Keratinocyte (primary cell): Measurements from ENCODE around the gene LRRC38. TPM values are rescaled to one million over a fixed set of nuclear protein-coding genes. Genes with fewer than 3 reads are reported as not detected.

Experiments
- DNase-seq: peaks from one replicate; pipeline ENCODE4 v3.0.0-alpha.2; 2011; ENCODE audit warnings: low read depth, missing footprints, low spot score
- FAIRE-seq: peaks from 2 replicates; lab custom pipeline; 2011; peaks lifted over from hg19 to GRCh38; lab: Jason Lieb, UNC
- H2AFZ ChIP-seq: 2 replicates; pipeline ENCODE4 v1.6.0; 2012; ENCODE audit warnings: low read length, control low read depth, inconsistent platforms; ENCODE audit not compliant: control insufficient read depth
- H3K27ac ChIP-seq: 2 replicates; pipeline ENCODE4 v1.5.1; 2011; ENCODE audit warnings: low read length; ENCODE audit not compliant: control insufficient read depth, insufficient read depth
- H3K27me3 ChIP-seq: 3 replicates; pipeline ENCODE4 v1.6.0; 2011; ENCODE audit warnings: low read length; ENCODE audit not compliant: control insufficient read depth, insufficient read depth; ENCODE audit errors: extremely low read depth
- H3K36me3 ChIP-seq, 2 experiments: 2 replicates in 1 of 2; 3 replicates in 1 of 2; pipeline ENCODE4 v1.5.1; 2011; ENCODE audit warnings: low read length in 2 of 2, mild to moderate bottlenecking in 1 of 2; ENCODE audit not compliant: control insufficient read depth in 2 of 2, insufficient read depth in 2 of 2; ENCODE audit errors: extremely low read depth in 1 of 2
- H3K4me1 ChIP-seq: 3 replicates; pipeline ENCODE4 v1.5.1; 2011; ENCODE audit warnings: low read length; ENCODE audit not compliant: control insufficient read depth, insufficient read depth; ENCODE audit errors: extremely low read depth
- H3K4me2 ChIP-seq: 3 replicates; pipeline ENCODE4 v1.6.0; 2011; ENCODE audit warnings: low read depth, low read length; ENCODE audit not compliant: control insufficient read depth, insufficient read depth; ENCODE audit errors: extremely low read depth
- H3K4me3 ChIP-seq, 3 experiments: fragments of 200-600 bp in 1 of 3; sonication (generic) in 1 of 3; 2 replicates in 2 of 3; 3 replicates in 1 of 3; pipeline ENCODE4 v1.5.1; 2011 to 2016; ENCODE audit warnings: low read length in 3 of 3, mild to moderate bottlenecking in 3 of 3, control low read depth in 2 of 3, inconsistent platforms in 1 of 3, low read depth in 1 of 3, mixed read lengths in 1 of 3, mixed run types in 1 of 3, moderate library complexity in 1 of 3; ENCODE audit not compliant: control insufficient read depth in 2 of 3, insufficient read depth in 2 of 3; ENCODE audit errors: extremely low read depth in 1 of 3
- H3K79me2 ChIP-seq: 2 replicates; pipeline ENCODE4 v1.6.0; 2012; ENCODE audit warnings: low read length; ENCODE audit not compliant: control insufficient read depth, insufficient read depth
- H3K9ac ChIP-seq: 3 replicates; pipeline ENCODE4 v1.6.0; 2011; ENCODE audit warnings: low read length; ENCODE audit not compliant: control insufficient read depth, insufficient read depth; ENCODE audit errors: extremely low read depth
- H3K9me1 ChIP-seq: 3 replicates; pipeline ENCODE4 v1.6.0; 2011; ENCODE audit warnings: low read length; ENCODE audit not compliant: control insufficient read depth, insufficient read depth; ENCODE audit errors: extremely low read depth
- H3K9me3 ChIP-seq: 2 replicates; pipeline ENCODE4 v1.5.1; 2012; ENCODE audit warnings: low read depth, low read length; ENCODE audit not compliant: control insufficient read depth
- H4K20me1 ChIP-seq: 3 replicates; pipeline ENCODE4 v1.6.0; 2011; ENCODE audit warnings: low read length; ENCODE audit not compliant: control insufficient read depth, insufficient read depth; ENCODE audit errors: extremely low read depth
- EZH2 ChIP-seq: IDR thresholded peaks from one replicate; pipeline ENCODE4 v1.6.1; 2012; ENCODE audit warnings: inconsistent platforms, mild to moderate bottlenecking, low read length, moderate library complexity
- dilution Hi-C: fragments of 300-500 bp; cut with MboI; formaldehyde crosslinking; loops from one replicate; pipeline ENCODE4 v1.7.0; 2020; ENCODE audit warnings: low sequenced_read_pairs; ENCODE audit not compliant: extremely low pct_ligation_motif_present
- polyA plus RNA-seq, 5 experiments: library from polyadenylated mRNA; depleted of rRNA in 3 of 5; stranded (reverse) in 3 of 5; stranded (forward) in 1 of 5; unstranded in 1 of 5; fragments of >200 nt; gene quantifications; 1 replicate in 1 of 5; 2 replicates in 3 of 5; 3 replicates in 1 of 5; pipeline versions ENCODE4 v1.2.1 to v1.2.3, GENCODE V29; 2011 to 2012; ENCODE audit warnings: missing spikeins in 2 of 5, low read depth in 1 of 5, low replicate concordance in 1 of 5
- TF ChIP-seq, protein P1 (sequence below), 3 experiments: IDR thresholded peaks in 1 of 3; conservative IDR thresholded peaks in 1 of 3; optimal IDR thresholded peaks in 1 of 3; 2 replicates in 2 of 3; 3 replicates in 1 of 3; pipeline versions ENCODE3 to v1.5.1; 2011; ENCODE audit warnings: low read length in 3 of 3, mild to moderate bottlenecking in 3 of 3, moderate library complexity in 2 of 3, control low read depth in 1 of 3, inconsistent platforms in 1 of 3; ENCODE audit not compliant: insufficient read depth in 2 of 3; ENCODE audit errors: extremely low read depth in 1 of 3

The LRRC38 gene
- polyA plus RNA-seq, 1 donor (not counting 4 experiments of a cell fraction or from before 2014, with no cell fraction given): not detected

- no peak overlapping the region for H3K4me2 ChIP-seq
- H3K9me1 ChIP-seq: no peaks in the 10 kb centered on the region
- H4K20me1 ChIP-seq: no peaks in the 10 kb centered on the region
- TF ChIP-seq, protein P1, sequence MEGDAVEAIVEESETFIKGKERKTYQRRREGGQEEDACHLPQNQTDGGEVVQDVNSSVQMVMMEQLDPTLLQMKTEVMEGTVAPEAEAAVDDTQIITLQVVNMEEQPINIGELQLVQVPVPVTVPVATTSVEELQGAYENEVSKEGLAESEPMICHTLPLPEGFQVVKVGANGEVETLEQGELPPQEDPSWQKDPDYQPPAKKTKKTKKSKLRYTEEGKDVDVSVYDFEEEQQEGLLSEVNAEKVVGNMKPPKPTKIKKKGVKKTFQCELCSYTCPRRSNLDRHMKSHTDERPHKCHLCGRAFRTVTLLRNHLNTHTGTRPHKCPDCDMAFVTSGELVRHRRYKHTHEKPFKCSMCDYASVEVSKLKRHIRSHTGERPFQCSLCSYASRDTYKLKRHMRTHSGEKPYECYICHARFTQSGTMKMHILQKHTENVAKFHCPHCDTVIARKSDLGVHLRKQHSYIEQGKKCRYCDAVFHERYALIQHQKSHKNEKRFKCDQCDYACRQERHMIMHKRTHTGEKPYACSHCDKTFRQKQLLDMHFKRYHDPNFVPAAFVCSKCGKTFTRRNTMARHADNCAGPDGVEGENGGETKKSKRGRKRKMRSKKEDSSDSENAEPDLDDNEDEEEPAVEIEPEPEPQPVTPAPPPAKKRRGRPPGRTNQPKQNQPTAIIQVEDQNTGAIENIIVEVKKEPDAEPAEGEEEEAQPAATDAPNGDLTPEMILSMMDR (optimal IDR thresholded peaks at IDR 0.05 in 1 of 3, IDR thresholded peaks at IDR 0.05 in 1 of 3, conservative IDR thresholded peaks at IDR 0.05 in 1 of 3; ENCODE audit: extremely low read depth in 1 of 3, insufficient read depth in 2 of 3, low read length in 3 of 3): no peak
- TF ChIP-seq EZH2: no peak
- peaks cover 2% of the 10 kb centered on the region for H3K9me3 ChIP-seq
- H3K27me3 ChIP-seq: no peaks in the 10 kb centered on the region
- dilution Hi-C loops: no loop called here
- H3K4me3 ChIP-seq: no peak overlapping the region
- no peak for DNase-seq
- FAIRE-seq: no peak
- H3K36me3 ChIP-seq: no peaks in the 10 kb centered on the region
- no peaks in the 10 kb centered on the region for H3K4me1 ChIP-seq
- H3K79me2 ChIP-seq: no peaks in the 10 kb centered on the region
- no peak overlapping the region for H3K9ac ChIP-seq
- H2AFZ ChIP-seq: no peak overlapping the region
- H3K27ac ChIP-seq: no peak overlapping the region
These were observed 34.5 kb downstream of the LRRC38 start for GRCh38 chr1:13479171-13479856.

DNA sequence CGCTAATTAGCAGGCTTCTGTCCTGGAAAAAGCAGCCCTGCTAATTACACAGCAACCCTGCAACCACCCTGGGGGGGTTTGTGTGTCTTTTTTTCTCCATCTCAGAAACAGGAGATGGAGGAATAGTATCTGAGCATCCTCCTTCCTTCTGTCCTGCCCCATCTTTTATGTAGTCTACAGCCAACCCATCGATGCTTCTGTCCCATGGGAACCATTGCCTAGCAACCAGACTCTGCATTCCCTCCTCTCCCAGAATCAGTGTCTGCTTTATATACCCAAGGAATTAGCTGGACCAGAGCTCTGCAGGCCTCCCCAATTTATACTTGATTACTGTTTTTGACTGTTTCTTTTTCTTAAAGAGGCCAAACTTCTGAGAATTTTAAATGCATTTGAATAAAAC, 35.1 kb downstream of the LRRC38 start:
- FAIRE-seq (no peak), DNase-seq (no peak)
- no peaks in the 10 kb centered on the region for H3K9me1 ChIP-seq
- no peak for TF ChIP-seq EZH2
- TF ChIP-seq, protein P1 (optimal IDR thresholded peaks at IDR 0.05 in 1 of 3, IDR thresholded peaks at IDR 0.05 in 1 of 3, conservative IDR thresholded peaks at IDR 0.05 in 1 of 3; ENCODE audit: extremely low read depth in 1 of 3, insufficient read depth in 2 of 3, low read length in 3 of 3): no peak
- no peak overlapping the region for H3K9ac ChIP-seq
- H3K27me3 ChIP-seq: no peaks in the 10 kb centered on the region
- no peaks in the 10 kb centered on the region for H3K36me3 ChIP-seq
- H3K9me3 ChIP-seq: peaks cover 2% of the 10 kb centered on the region
- no peaks in the 10 kb centered on the region for H3K4me1 ChIP-seq
- H3K4me2 ChIP-seq: no peak overlapping the region
- no peak overlapping the region for H3K27ac ChIP-seq
- no peaks in the 10 kb centered on the region for H4K20me1 ChIP-seq
- H3K79me2 ChIP-seq: no peaks in the 10 kb centered on the region
- H3K4me3 ChIP-seq: no peak overlapping the region
- dilution Hi-C loops: no loop called here
- no peak overlapping the region for H2AFZ ChIP-seq
